HCT116 (cell line): ENCODE results near the gene PIK3R1. TPM values are rescaled to one million over a fixed set of nuclear protein-coding genes. Genes with fewer than 3 reads are reported as not detected.

Experiments used
- ATAC-seq: fragments of 200-7000 bp; cut with Tn5 transposase; 2 replicates; pipeline ENCODE4 v1.9.1; 2020; ENCODE audit warnings: mild to moderate bottlenecking, moderate library complexity
- BruUV-seq: library from RNA; stranded (reverse); fragments of 400-500 nt; replicated peaks from 2 replicates; lab custom pipeline; 2021; lab: Mats Ljungman, UMichigan
- CTCF ChIA-PET: fragments of 300-600 bp; sonication (Branson Sonifier 250); formaldehyde crosslinking; loops from one replicate; lab custom pipeline; 2021; ENCODE audit warnings: antibody characterized with exemption; lab: Charles Lee
- POLR2A ChIA-PET: fragments of 300-600, 350-600 bp; sonication (Branson Sonifier 250); formaldehyde crosslinking; loops from one replicate; lab custom pipeline; 2021; ENCODE audit warnings: antibody characterized with exemption; lab: Charles Lee
- RAD21 ChIA-PET, 2 experiments: fragments of 300-600 bp; sonication (Branson Sonifier 250); formaldehyde crosslinking; loops; one replicate each; lab custom pipeline; 2023; ENCODE audit warnings: low total read pairs in 2 of 2; ENCODE audit not compliant: uncharacterized antibody in 2 of 2, unreplicated experiment in 2 of 2, low non-redundant PET in 1 of 2; lab: Charles Lee
- DNase-seq: peaks from one replicate; pipeline ENCODE4 v3.0.0-alpha.2; 2010; ENCODE audit warnings: low read depth, low spot score
- H2AFZ ChIP-seq: fragments of 200-600 bp; shearing (Covaris generic), sonication (generic); 2 replicates; pipeline ENCODE4 v1.6.1; 2017; ENCODE audit warnings: low read depth, mixed run types, mixed read lengths, antibody characterized with exemption, low read length; ENCODE audit not compliant: poor library complexity, severe bottlenecking
- H3K27ac ChIP-seq: 2 replicates; pipeline ENCODE4 v1.5.1; 2012; ENCODE audit warnings: low read depth, low read length
- H3K27me3 ChIP-seq: fragments of 200-600 bp; sonication (generic); 2 replicates; pipeline ENCODE4 v1.6.1; 2016; ENCODE audit warnings: mixed run types, low read length, mixed read lengths; ENCODE audit not compliant: insufficient read depth
- H3K36me3 ChIP-seq, 2 experiments: fragments of 200-500 bp in 1 of 2; fragments of 200-600 bp in 1 of 2; sonication (Bioruptor generic) in 1 of 2; sonication (generic) in 1 of 2; 2 replicates each; pipeline versions ENCODE4 v1.5.1 to v1.6.1; 2014 to 2016; ENCODE audit warnings: low read length in 2 of 2, inconsistent platforms in 1 of 2, mixed read lengths in 1 of 2, mixed run types in 1 of 2; ENCODE audit not compliant: insufficient read depth in 2 of 2, control insufficient read depth in 1 of 2
- H3K4me1 ChIP-seq, 2 experiments: fragments of 200-600 bp in 1 of 2; sonication (generic) in 1 of 2; 2 replicates each; pipeline versions ENCODE4 v1.5.1 to v1.6.1; 2012 to 2017; ENCODE audit warnings: low read length in 2 of 2, inconsistent platforms in 1 of 2, mild to moderate bottlenecking in 1 of 2, mixed read lengths in 1 of 2, mixed run types in 1 of 2, moderate library complexity in 1 of 2; ENCODE audit not compliant: insufficient read depth in 2 of 2, control insufficient read depth in 1 of 2
- H3K4me2 ChIP-seq: fragments of 200-600 bp; sonication (generic); 2 replicates; pipeline ENCODE4 v1.6.1; 2017; ENCODE audit warnings: mixed run types, low read length, mixed read lengths
- H3K4me3 ChIP-seq, 2 experiments: fragments of 200-600 bp in 1 of 2; sonication (generic) in 1 of 2; replicated peaks in 1 of 2; 2 replicates each; pipeline ENCODE4 v1.5.1; 2011 to 2016; ENCODE audit warnings: low read length in 2 of 2, control low read depth in 1 of 2, low read depth in 1 of 2, mild to moderate bottlenecking in 1 of 2, mixed read lengths in 1 of 2, mixed run types in 1 of 2
- H3K79me2 ChIP-seq: fragments of 200-600 bp; sonication (generic); 2 replicates; pipeline ENCODE4 v1.6.1; 2017; ENCODE audit warnings: mild to moderate bottlenecking, mixed run types, low read length, moderate library complexity, mixed read lengths; ENCODE audit not compliant: insufficient read depth
- H3K9ac ChIP-seq: fragments of 200-600 bp; sonication (generic); 2 replicates; pipeline ENCODE4 v1.6.1; 2016; ENCODE audit warnings: low read length, mixed read lengths
- H3K9me2 ChIP-seq: fragments of 200-600 bp; sonication (generic), shearing (Covaris generic); 2 replicates; pipeline ENCODE4 v1.6.1; 2017; ENCODE audit warnings: mixed run types, mild to moderate bottlenecking, moderate library complexity; ENCODE audit not compliant: insufficient read depth
- H3K9me3 ChIP-seq, 2 experiments: fragments of 200-500 bp in 1 of 2; fragments of 200-600 bp in 1 of 2; sonication (Bioruptor generic) in 1 of 2; sonication (generic) in 1 of 2; 2 replicates each; pipeline ENCODE4 v1.6.1; 2014 to 2017; ENCODE audit warnings: low read length in 2 of 2, mixed read lengths in 2 of 2, inconsistent platforms in 1 of 2, low read depth in 1 of 2, mild to moderate bottlenecking in 1 of 2, mixed run types in 1 of 2, moderate library complexity in 1 of 2; ENCODE audit not compliant: control insufficient read depth in 1 of 2, insufficient read depth in 1 of 2
- H4K20me1 ChIP-seq: fragments of 200-600 bp; sonication (generic), shearing (Covaris generic); 2 replicates; pipeline ENCODE4 v1.6.1; 2017; ENCODE audit warnings: mixed run types, mild to moderate bottlenecking, moderate library complexity; ENCODE audit not compliant: insufficient read depth
- ELF1 ChIP-seq: IDR thresholded peaks from 2 replicates; pipeline ENCODE4 v1.6.1; 2012; ENCODE audit warnings: low read depth, borderline replicate concordance
- EZH2 ChIP-seq: fragments of 200-600 bp; sonication (generic); IDR thresholded peaks from 2 replicates; pipeline ENCODE4 v1.6.1; 2017; ENCODE audit warnings: antibody characterized with exemption, mixed run types
- EZH2phosphoT487 ChIP-seq: fragments of 200-600 bp; IDR thresholded peaks from 2 replicates; pipeline ENCODE4 v1.6.1; 2018; ENCODE audit warnings: antibody characterized with exemption, borderline replicate concordance
- FOSL1 ChIP-seq: IDR thresholded peaks from 2 replicates; pipeline ENCODE4 v1.6.1; 2012; ENCODE audit warnings: low read depth
- POLR2A ChIP-seq: IDR thresholded peaks from 2 replicates; pipeline ENCODE4 v1.7.0; 2011; ENCODE audit warnings: borderline replicate concordance; ENCODE audit not compliant: insufficient read depth, insufficient read length; ENCODE audit errors: extremely low read depth
- POLR2AphosphoS5 ChIP-seq: IDR thresholded peaks from 2 replicates; pipeline ENCODE4 v1.6.1; 2011; ENCODE audit warnings: mild to moderate bottlenecking, low read depth, low read length, moderate library complexity
- RAD21 ChIP-seq: IDR thresholded peaks from 2 replicates; pipeline ENCODE4 v1.6.1; 2012; ENCODE audit warnings: low read depth, mild to moderate bottlenecking
- TCF7L2 ChIP-seq: IDR thresholded peaks from 2 replicates; pipeline ENCODE4 v1.7.0; 2011; ENCODE audit warnings: borderline replicate concordance, inconsistent platforms; ENCODE audit not compliant: insufficient read depth, insufficient read length; ENCODE audit errors: extremely low read depth
- YY1 ChIP-seq: IDR thresholded peaks from 2 replicates; pipeline ENCODE4 v1.6.1; 2011; ENCODE audit warnings: low read length, low read depth, moderate library complexity, mild to moderate bottlenecking; ENCODE audit not compliant: insufficient replicate concordance; ENCODE audit errors: extremely low read depth
- ZFX ChIP-seq: fragments of 450-650 bp; IDR thresholded peaks from 2 replicates; pipeline ENCODE4 v1.6.1; 2017
- ZNF274 ChIP-seq: fragments of 200-500 bp; sonication (Bioruptor generic); IDR thresholded peaks from 2 replicates; pipeline ENCODE4 v1.6.1; 2014; ENCODE audit warnings: mild to moderate bottlenecking, low read depth, low read length, inconsistent platforms
- intact Hi-C: fragments of 100-400 bp; cut with micrococcal nuclease; formaldehyde crosslinking; loops from 2 replicates; pipeline ENCODE4 v1.10.0; 2022
- total RNA-seq: library from RNA; stranded (reverse); gene quantifications from one replicate; pipeline ENCODE4 v1.2.1, GENCODE V29; 2021; ENCODE audit not compliant: unreplicated experiment
- TF ChIP-seq, protein P1 (sequence below): IDR thresholded peaks from 2 replicates; pipeline ENCODE4 v1.6.1; 2012
- TF ChIP-seq, protein P2 (sequence below): IDR thresholded peaks from 2 replicates; pipeline ENCODE4 v1.6.1; 2012; ENCODE audit warnings: low read depth
- TF ChIP-seq, protein P3 (sequence below): IDR thresholded peaks from 2 replicates; pipeline ENCODE4 v1.6.1; 2011; ENCODE audit warnings: mild to moderate bottlenecking, low read length, moderate library complexity; ENCODE audit not compliant: insufficient replicate concordance; ENCODE audit errors: extremely low read depth
- TF ChIP-seq, protein P4 (sequence below): IDR thresholded peaks from 2 replicates; pipeline ENCODE4 v1.6.1; 2012

PIK3R1 gene
- total RNA-seq, 1 experiment from 2014 or later, result 7.2 TPM

DNA sequence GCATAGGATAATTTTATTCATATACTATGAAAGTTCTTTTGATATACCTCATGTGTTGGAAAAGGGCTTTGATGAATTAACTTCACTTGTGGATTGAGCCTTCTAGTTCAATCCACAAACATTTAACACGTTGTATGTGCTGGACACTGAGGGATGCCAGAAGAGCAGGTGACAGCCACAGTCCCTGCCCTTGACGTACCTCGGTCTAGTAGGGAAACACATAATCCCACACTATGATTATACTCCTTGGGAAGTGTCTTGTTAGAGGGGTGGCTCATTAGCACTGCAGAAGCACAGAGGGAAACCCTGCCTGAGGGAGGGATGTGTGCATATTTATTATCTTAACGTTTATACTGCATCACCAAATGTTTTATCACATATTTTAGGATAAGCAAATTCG, 61.2 kb downstream of the PIK3R1 start:
- RAD21 ChIA-PET, result no interaction called here
- Histone ChIP-seq H3K27me3 (no peaks in the 10 kb centered on the region), H3K9me2 (no peaks in the 10 kb centered on the region), H3K9ac (no peak overlapping the region), H3K4me3 (no peak overlapping the region), H3K27ac (no peak overlapping the region), H3K36me3 (peaks cover 0 to 2% of the 10 kb centered on the region in 2 experiments; a peak in 1 of 4 replicates), H3K4me1 (peaks cover 0 to 8% of the 10 kb centered on the region in 2 experiments; a peak in 2 of 4 replicates), H2AFZ (no peak overlapping the region), H4K20me1 (no peaks in the 10 kb centered on the region), H3K4me2 (no peak overlapping the region), H3K9me3 (no peaks in the 10 kb centered on the region), H3K79me2 (no peaks in the 10 kb centered on the region)
- intact Hi-C loops, result no loop called here
- BruUV-seq, result no TSS peak
- TF ChIP-seq, protein P1, sequence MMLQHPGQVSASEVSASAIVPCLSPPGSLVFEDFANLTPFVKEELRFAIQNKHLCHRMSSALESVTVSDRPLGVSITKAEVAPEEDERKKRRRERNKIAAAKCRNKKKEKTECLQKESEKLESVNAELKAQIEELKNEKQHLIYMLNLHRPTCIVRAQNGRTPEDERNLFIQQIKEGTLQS, result no peak
- TF ChIP-seq FOSL1 (no peak), RAD21 (no peak), POLR2AphosphoS5 (no peak), POLR2A (no peak), ZFX (no peak), TCF7L2 (no peak), YY1 (no peak), ELF1 (no peak), EZH2phosphoT487 (no peak), ZNF274 (no peak), EZH2 (no peak)
- TF ChIP-seq, protein P2, sequence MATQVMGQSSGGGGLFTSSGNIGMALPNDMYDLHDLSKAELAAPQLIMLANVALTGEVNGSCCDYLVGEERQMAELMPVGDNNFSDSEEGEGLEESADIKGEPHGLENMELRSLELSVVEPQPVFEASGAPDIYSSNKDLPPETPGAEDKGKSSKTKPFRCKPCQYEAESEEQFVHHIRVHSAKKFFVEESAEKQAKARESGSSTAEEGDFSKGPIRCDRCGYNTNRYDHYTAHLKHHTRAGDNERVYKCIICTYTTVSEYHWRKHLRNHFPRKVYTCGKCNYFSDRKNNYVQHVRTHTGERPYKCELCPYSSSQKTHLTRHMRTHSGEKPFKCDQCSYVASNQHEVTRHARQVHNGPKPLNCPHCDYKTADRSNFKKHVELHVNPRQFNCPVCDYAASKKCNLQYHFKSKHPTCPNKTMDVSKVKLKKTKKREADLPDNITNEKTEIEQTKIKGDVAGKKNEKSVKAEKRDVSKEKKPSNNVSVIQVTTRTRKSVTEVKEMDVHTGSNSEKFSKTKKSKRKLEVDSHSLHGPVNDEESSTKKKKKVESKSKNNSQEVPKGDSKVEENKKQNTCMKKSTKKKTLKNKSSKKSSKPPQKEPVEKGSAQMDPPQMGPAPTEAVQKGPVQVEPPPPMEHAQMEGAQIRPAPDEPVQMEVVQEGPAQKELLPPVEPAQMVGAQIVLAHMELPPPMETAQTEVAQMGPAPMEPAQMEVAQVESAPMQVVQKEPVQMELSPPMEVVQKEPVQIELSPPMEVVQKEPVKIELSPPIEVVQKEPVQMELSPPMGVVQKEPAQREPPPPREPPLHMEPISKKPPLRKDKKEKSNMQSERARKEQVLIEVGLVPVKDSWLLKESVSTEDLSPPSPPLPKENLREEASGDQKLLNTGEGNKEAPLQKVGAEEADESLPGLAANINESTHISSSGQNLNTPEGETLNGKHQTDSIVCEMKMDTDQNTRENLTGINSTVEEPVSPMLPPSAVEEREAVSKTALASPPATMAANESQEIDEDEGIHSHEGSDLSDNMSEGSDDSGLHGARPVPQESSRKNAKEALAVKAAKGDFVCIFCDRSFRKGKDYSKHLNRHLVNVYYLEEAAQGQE, result no peak
- TF ChIP-seq, protein P3, sequence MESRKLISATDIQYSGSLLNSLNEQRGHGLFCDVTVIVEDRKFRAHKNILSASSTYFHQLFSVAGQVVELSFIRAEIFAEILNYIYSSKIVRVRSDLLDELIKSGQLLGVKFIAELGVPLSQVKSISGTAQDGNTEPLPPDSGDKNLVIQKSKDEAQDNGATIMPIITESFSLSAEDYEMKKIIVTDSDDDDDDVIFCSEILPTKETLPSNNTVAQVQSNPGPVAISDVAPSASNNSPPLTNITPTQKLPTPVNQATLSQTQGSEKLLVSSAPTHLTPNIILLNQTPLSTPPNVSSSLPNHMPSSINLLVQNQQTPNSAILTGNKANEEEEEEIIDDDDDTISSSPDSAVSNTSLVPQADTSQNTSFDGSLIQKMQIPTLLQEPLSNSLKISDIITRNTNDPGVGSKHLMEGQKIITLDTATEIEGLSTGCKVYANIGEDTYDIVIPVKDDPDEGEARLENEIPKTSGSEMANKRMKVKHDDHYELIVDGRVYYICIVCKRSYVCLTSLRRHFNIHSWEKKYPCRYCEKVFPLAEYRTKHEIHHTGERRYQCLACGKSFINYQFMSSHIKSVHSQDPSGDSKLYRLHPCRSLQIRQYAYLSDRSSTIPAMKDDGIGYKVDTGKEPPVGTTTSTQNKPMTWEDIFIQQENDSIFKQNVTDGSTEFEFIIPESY, result no peak
- TF ChIP-seq, protein P4, sequence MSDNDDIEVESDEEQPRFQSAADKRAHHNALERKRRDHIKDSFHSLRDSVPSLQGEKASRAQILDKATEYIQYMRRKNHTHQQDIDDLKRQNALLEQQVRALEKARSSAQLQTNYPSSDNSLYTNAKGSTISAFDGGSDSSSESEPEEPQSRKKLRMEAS, result no peak
- DNase-seq (no peak), ATAC-seq (no peak)
- POLR2A ChIA-PET, result no interaction called here
- CTCF ChIA-PET, result interaction anchor here (1.5 kb wide), 1 partner anchor 10 kb away, joined by 7 read pairs; no protein-coding TSS in a partner anchor
